Measurements from ENCODE around the gene ANO3.

The ANO3 gene

GRCh38 chr11:26649884-26650283 lies 318.0 kb downstream of the ANO3 start:
- DNase-seq, result peak; percentile 69
- peak; percentile 81 for TF ChIP-seq CTCF (IDR thresholded peaks at IDR 0.05)
- Mint-ChIP-seq H3K4me1 (no peaks in the 10 kb centered on the region), H3K27ac (no peak overlapping the region), H3K4me3 (no peak overlapping the region), H3K27me3 (ENCODE audit: low read depth, poor library complexity) (peaks cover 4% of the 10 kb centered on the region), H3K36me3 (ENCODE audit: low read depth) (no peaks in the 10 kb centered on the region), H3K9me3 (no peaks in the 10 kb centered on the region)

GRCh38 chr11:26651916-26652315 lies 320.0 kb downstream of the ANO3 start:
- H3K27me3 Mint-ChIP-seq (ENCODE audit: low read depth, poor library complexity), result peaks cover 4% of the 10 kb centered on the region
- H3K4me1 Mint-ChIP-seq, result no peaks in the 10 kb centered on the region
- no peak for DNase-seq
- H3K27ac Mint-ChIP-seq, result no peak overlapping the region
- H3K4me3 Mint-ChIP-seq, result no peak overlapping the region
- no peaks in the 10 kb centered on the region for H3K36me3 Mint-ChIP-seq (ENCODE audit: low read depth)
- H3K9me3 Mint-ChIP-seq, result no peaks in the 10 kb centered on the region
- no peak for TF ChIP-seq CTCF (IDR thresholded peaks at IDR 0.05)

GRCh38 chr11:26655287-26655686 lies 323.4 kb downstream of the ANO3 start:
- no peak overlapping the region for H3K27ac Mint-ChIP-seq
- no peak overlapping the region for H3K4me3 Mint-ChIP-seq
- no peaks in the 10 kb centered on the region for H3K4me1 Mint-ChIP-seq
- no peaks in the 10 kb centered on the region for H3K36me3 Mint-ChIP-seq (ENCODE audit: low read depth)
- DNase-seq, result no peak
- no peak for TF ChIP-seq CTCF (IDR thresholded peaks at IDR 0.05)
- H3K9me3 Mint-ChIP-seq, result no peaks in the 10 kb centered on the region
- peaks cover 3% of the 10 kb centered on the region for H3K27me3 Mint-ChIP-seq (ENCODE audit: low read depth, poor library complexity)

GRCh38 chr11:26662916-26663315 lies 331.0 kb downstream of the ANO3 start:
- Mint-ChIP-seq H3K27ac (no peak overlapping the region), H3K4me3 (no peak overlapping the region), H3K27me3 (ENCODE audit: low read depth, poor library complexity) (peaks cover 4% of the 10 kb centered on the region), H3K36me3 (ENCODE audit: low read depth) (no peaks in the 10 kb centered on the region), H3K9me3 (no peaks in the 10 kb centered on the region), H3K4me1 (no peaks in the 10 kb centered on the region)
- no peak for TF ChIP-seq CTCF (IDR thresholded peaks at IDR 0.05)
- DNase-seq, result no peak

GRCh38 chr11:26665036-26665435 lies 333.1 kb downstream of the ANO3 start:
- Mint-ChIP-seq H3K27me3 (ENCODE audit: low read depth, poor library complexity) (peaks cover 2% of the 10 kb centered on the region), H3K9me3 (no peaks in the 10 kb centered on the region), H3K4me1 (no peaks in the 10 kb centered on the region), H3K36me3 (ENCODE audit: low read depth) (no peaks in the 10 kb centered on the region), H3K27ac (no peak overlapping the region), H3K4me3 (no peak overlapping the region)
- TF ChIP-seq CTCF (IDR thresholded peaks at IDR 0.05), result no peak
- no peak for DNase-seq

GRCh38 chr11:26665946-26666345 lies 334.0 kb downstream of the ANO3 start:
- Mint-ChIP-seq H3K36me3 (ENCODE audit: low read depth) (no peaks in the 10 kb centered on the region), H3K27ac (no peak overlapping the region), H3K27me3 (ENCODE audit: low read depth, poor library complexity) (peaks cover 2% of the 10 kb centered on the region), H3K4me1 (no peaks in the 10 kb centered on the region), H3K4me3 (no peak overlapping the region), H3K9me3 (no peaks in the 10 kb centered on the region)
- no peak for TF ChIP-seq CTCF (IDR thresholded peaks at IDR 0.05)
- DNase-seq, result no peak
